Germinal center (tissue), 1 donor: ENCODE results near the gene HLA-DMA.

Experiments used
- DNase-seq: peaks from one replicate; pipeline ENCODE4 v3.0.0; 2012; ENCODE audit warnings: mixed read lengths, low spot score

Gene HLA-DMA

DNA sequence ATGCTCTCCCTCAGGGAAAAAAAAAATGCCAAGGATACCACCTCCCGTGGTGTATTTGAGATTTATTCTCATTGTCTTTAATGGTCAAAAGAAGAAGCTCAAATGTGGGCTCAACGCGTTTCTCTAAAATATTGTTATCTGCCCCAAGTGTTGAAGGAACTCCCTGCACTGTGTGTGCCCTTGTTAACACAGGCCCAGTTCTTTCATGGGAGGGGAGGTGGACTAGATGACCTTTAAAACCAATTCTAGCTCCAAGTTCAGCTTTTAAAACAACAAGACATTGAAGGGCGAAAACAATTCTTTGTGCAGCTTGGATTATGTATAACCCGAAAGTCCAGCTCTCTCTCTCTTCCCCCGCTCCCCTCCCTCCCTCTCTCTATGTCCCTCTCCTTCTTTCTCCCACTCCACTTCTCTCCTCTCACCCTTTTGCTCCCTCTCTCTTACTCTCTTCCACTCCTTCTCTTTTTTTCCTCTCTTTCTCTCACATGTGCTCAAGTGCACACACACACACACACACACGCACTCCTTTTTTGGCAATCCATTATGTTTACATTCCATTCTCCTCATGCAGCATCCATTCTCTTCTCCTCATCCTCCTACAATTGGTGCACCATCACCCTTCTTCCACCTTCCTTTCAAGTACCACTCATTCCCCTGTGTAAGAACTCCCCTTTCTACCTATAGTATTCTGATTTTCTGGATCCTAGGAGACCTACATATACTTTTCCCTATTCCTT, 20.6 kb downstream of the HLA-DMA start:
- no peak for DNase-seq

DNA sequence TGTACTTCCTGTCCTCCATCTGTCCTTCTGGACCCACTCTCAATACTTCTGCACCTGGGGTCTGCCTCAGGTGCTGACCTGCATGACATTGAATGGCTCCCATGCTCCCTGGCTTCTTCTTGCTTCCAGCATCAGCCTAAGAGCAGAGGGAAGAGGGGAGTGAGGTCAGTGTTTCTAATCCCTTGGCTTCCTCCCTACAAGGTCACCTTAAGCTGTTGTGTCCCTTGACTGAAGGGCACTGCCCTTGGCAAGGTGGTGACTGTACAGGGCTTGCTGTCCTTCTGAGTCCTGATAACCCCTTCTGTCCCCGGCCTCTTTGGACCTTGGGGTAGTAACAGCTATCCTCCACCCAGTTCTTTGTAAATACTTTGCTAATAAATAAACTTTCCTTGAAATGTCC, 21.7 kb downstream of the HLA-DMA start:
- no peak for DNase-seq

- DNase-seq = no peak
Measured at GRCh38 chr6:32922083-32922482, 30.8 kb downstream of the HLA-DMA start.

GRCh38 chr6:32920715-32921114, 32.2 kb downstream of the HLA-DMA start:
- no peak for DNase-seq

DNA sequence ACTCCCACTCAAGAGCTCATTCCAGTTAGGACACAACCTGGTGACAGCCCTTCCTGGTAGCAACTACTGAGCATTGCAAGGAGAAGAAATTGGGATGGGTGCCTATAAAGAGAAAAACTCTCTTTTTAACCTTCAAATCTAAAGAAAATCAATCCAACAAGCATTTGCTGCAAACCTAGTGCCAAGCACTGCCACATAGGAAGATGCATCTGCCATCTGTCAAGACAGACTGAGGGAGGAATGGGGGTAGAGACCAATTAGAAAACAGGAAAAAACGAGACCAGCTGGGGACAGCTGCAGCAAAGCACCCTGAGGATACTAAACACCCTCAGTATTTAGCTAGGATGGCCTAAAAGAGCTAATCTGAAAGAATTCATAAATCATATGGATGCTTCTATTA, 39.9 kb downstream of the HLA-DMA start:
- no peak for DNase-seq

DNA sequence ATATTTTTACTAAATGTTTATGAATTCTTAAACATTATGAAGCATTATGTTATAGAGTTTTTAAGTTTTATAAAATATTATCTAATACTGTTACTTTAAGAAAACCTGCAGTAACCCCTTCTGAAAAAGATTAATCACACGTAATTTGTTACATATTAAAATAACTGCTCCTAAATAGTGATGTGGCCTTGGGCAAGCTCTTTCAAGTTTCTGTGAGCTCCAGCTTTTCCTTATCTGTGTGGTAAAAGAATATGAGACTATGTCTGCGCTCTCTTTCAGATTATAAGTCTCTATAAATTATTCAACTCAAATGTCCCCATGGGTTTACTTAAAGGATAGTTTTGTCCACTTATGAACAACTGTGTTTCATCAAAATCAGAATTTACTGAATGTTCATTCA, 44.0 kb downstream of the HLA-DMA start:
- DNase-seq = no peak

DNA sequence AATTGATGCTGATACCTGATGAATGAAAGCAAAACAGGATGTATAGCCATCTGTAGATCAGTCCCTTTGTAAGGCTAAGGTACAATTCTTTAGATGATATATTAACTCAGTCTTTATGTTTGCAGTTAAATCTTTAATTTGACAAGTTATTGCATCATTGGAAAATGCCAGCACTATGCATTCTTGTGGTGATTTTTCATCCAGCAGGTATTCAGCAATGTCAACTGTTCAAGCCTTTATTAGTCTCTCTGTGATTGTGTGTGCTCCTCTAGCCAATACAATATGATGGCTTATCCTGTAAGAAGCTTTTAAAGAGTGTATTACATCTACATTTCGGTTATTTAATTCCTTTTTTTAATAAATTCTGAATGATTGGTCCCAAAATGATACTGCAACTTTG, 46.4 kb downstream of the HLA-DMA start:
- DNase-seq = no peak

DNA sequence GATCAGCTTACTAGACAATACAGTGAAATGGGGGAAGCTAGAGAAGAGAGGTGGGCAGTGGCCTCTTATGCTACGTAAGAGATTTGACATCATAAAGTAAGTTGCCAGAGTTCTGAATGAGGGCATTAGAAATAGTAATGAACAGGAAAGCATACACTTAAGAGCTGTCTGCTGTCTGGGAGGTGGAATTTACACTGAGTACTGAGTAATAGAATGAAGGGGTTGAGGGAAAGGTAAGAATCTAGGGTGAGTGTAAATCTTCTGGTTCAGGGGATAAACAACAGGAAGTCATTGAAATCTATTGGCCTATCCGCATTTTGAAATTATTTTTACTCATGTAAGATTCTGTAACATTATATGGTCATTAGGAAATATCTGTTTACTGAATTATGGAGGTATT, 47.8 kb downstream of the HLA-DMA start:
- no peak for DNase-seq

GRCh38 chr6:32903952-32904351, 48.9 kb downstream of the HLA-DMA start:
- DNase-seq = no peak
